Posterior cingulate gyrus (tissue), 11 donors: ENCODE results near the gene EFCAB8.

Source experiments
- DNase-seq, 10 donors: peaks; one replicate each; pipeline versions ENCODE4 v3.0.0 to v3.0.0-alpha.2; 2020 to 2021; ENCODE audit warnings: mixed read lengths in 3 of 10
- intact Hi-C: fragments of 100-400 bp; cut with DNase I; formaldehyde crosslinking; loops from one replicate; pipeline ENCODE4 v1.15.1; 2023

The EFCAB8 gene

DNA sequence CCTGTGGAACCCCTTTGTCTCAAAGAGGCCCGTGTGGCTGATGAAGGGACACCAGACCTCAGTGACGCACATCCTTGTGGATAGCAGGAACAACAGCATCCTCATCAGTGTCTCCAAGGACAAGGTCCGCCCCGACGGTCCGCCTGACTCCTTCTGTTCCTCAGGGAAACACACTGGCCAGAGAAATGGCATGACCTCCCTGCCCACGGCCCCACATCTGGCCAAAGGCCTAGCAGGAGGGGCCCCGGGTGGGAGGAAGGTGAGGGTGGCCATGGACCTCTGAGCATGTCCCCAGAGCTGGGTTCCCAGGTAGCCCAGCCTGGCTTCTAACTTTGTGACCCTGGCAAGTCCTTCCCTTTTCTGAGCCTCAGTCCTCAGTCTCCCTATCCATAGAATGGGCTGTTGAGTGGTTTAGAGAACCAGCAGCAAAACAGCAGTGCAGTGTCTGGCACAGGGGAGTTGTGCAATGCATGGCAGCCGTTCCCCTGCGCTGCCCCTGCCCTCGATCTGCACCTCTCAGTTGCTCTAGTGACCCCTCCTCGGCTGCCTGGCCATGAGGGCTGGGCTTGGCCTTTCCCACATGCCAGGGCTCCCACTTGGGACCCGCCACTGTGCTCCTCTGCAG lies 48.3 kb downstream of the EFCAB8 start:
- intact Hi-C loops: no loop called here
- DNase-seq: peak in 2 of 10 donors; percentile 52 to 81

- intact Hi-C loops: no loop called here
- no peak for DNase-seq
These were observed 49.2 kb downstream of the EFCAB8 start for GRCh38 chr20:32907886-32908285.

- DNase-seq: peak in 1 of 10 donors; percentile 63
- intact Hi-C loops: no loop called here
These were observed 49.9 kb downstream of the EFCAB8 start for GRCh38 chr20:32908334-32909292.

DNA sequence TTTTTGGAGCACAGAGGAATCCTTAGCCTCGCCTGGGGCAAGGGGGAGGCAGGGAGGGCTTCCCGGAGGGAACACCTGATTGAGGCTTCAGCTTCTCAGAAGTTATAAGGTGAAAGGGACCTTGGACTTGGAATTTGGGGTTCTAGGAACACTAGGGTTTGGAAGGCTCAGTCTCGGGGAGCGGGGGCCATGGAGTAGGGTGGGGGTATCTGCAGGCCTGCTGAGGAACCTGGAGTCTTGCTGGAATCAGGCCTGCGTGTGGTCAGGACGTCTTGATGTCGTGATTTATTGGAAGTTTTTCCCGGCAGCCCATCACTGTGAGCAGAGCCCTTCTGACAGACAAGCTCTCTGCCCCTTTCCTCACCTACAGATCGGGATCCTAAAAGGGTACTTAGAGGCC lies 50.7 kb downstream of the EFCAB8 start:
- intact Hi-C loops: no loop called here
- DNase-seq: peak in 1 of 10 donors; percentile 25

DNA sequence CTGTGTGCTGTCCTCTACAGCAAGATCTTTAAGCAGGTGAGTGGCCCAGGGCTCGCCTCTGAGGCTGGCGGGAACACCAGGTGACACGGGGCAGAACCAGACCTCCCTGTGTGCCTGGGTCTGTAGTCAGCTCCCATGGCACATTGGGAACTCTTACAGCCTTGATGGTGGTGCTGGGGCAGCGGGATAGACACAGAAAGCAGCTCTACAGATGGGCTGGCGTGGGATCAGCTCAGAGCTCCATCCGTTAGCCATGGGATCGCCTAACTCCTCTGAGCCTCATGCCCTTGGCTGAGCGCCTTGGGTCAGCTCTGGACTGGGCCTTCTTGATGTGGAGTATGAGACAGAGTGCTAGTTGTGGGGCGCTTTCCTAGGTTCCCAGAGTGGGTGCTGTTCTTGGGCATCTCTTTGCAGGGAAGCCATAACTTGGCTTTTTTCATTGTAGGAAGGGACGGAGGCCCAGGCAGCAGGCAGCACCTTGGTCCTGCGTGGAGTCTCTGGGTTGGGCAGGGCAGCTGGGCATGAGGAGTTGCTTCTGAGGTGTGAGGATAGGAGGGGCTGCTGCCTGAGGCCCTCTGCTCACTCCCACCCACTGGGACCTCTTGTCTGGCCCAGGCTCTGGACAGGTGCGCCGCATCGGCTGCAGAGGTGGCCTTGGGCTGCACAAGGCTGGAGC lies 51.3 kb downstream of the EFCAB8 start:
- intact Hi-C loops: no loop called here
- peak in 1 of 10 donors; percentile 37 for DNase-seq

DNA sequence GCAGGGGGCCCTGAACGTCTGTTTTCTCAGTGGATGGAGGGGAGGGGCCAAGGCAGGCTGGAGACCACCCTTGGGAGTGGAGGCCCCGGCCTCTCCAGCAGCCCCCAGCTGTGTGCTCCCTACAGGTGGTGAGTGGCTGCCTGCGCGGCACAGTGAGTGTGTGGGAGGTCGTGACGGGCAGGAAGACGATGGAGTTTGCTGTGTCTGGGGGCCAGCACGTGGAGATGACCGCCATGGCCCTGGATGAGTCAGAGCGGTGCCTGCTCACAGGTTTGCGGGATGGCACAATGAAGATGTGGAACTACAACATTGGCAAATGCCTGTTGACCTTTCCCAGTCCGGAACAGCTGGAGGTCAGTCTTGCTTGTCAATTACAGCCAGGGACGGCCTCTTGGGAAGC lies 52.6 kb downstream of the EFCAB8 start:
- intact Hi-C loops: no loop called here
- DNase-seq: peak in 1 of 10 donors; percentile 35

DNA sequence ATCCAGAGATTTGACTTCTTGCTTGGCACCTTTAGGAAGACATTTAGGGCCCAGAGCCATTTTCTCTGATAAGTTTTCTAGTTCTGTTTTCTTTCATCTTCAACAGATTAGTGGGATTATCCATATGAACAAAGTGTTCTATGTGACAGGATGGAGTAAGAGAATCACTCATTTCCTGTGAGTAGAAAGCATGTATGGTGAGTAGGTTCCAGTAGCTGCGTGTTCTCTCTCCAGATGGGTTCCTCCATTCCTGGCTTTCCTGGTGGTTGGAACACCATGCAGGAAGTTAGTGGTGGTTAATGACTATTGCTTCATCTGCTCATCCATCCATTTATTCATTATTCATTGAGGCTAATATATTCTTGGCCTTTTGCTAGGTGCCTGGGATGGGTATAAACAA lies 54.0 kb downstream of the EFCAB8 start:
- no peak for DNase-seq

DNA sequence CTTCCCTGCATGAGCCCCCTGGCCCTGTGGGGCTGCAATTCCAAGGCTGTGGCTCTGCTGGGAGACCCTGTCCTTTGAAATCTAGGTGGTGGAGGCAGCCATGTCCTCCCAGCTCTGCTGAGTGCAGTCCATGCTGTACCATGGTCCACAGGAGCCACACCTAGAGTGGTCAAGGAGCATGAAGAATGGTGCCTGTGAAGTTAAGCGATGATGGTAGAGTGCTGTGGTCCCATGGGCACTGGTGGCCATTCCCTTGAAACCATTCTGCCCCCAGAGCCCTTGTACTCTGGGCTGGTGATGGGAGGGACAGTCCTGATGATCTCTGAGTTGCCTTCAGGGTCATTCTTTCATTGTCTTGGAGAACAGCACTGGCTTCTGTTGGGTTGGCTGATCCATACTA lies 55.3 kb downstream of the EFCAB8 start:
- DNase-seq: peak in 1 of 10 donors; percentile 13
- intact Hi-C loops: no loop called here

More for the DNA sequence above, 54.0 kb downstream of the EFCAB8 start:
- intact Hi-C loops: no loop called here

- intact Hi-C loops: no loop called here
- DNase-seq: no peak
These were observed 58.6 kb downstream of the EFCAB8 start for GRCh38 chr20:32917191-32917950.

GRCh38 chr20:32918296-32918695 lies 59.6 kb downstream of the EFCAB8 start:
- DNase-seq: no peak
- intact Hi-C loops: no loop called here

GRCh38 chr20:32918751-32919150 lies 60.0 kb downstream of the EFCAB8 start:
- intact Hi-C loops: no loop called here
- no peak for DNase-seq

- no peak for DNase-seq
- intact Hi-C loops: no loop called here
These were observed 61.3 kb downstream of the EFCAB8 start for GRCh38 chr20:32920066-32920465.

DNA sequence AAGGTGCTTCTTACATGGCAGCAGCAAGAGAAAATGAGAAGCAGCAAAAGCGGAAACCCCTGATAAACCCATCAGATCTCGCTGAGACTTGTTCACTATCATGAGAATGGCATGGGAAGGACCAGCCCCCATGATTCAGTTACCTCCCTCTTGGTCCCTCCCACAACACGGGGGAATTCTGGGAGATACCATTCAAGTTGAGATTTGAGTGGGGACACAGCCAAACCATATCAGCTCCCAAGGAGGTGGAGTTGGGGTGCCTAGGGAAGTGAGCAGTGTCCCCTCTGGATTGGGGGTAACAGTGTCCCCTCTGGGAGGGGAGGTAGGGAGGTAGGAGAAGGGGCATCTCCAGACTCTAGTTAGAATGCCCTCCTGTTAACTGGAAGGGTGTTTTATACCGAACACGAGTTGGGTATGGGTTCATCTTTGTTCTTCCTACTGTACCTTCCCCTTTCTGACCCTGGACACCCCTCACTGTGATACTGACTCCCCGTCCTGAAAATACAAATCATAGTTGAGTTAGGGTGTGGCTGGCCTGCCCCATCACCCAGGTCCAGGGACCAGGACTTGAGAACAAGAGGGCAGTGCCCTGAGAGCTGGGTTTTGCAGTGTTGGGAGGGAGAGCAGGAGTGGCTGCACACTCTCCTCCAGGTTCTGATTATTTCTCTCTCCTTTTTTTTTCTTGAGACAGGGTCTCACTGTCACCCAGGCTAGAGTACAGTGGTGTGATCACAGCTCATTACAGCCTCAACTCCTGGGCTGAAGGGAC lies 62.0 kb downstream of the EFCAB8 start:
- intact Hi-C loops: no loop called here
- no peak for DNase-seq

DNA sequence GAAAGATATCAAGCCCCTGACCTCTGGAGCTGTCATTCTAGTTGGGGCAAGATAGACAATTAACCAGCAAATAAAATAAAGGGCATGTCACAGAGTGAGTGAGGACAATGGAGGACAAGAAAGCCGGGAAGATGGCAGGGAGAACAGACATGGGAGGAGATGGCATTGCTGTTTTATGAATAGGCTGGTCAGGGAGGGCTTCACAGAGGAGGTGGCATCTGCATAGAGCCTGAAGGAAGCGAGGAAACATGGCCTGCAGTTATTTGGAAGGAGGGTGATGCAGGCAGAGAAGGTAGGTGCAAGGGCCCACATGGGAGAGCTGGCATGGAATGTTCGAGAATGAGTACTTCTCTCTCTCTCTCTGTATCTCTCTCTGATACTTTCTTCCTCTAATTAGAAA lies 63.7 kb downstream of the EFCAB8 start:
- DNase-seq: no peak
- intact Hi-C loops: no loop called here

DNA sequence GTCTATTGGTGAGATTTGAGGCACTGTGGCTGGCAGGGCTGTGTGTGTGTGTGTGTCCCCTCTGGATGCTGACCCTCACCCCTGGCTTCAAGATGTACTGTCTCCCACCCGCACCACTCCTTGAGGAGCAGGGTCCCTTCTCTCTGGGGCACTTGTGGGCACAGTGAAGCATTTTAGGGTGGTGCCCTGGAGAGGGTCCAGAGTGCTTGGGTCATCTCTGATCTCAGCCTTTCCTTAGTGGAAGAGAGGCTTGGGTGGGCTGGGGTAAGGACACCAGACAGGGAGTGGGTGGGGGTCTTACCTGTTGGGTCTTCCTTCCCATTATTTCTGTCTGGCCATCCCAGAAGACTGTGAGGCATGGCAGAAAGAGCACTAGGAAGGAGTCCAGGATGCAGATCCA lies 66.1 kb downstream of the EFCAB8 start:
- no peak for DNase-seq

DNA sequence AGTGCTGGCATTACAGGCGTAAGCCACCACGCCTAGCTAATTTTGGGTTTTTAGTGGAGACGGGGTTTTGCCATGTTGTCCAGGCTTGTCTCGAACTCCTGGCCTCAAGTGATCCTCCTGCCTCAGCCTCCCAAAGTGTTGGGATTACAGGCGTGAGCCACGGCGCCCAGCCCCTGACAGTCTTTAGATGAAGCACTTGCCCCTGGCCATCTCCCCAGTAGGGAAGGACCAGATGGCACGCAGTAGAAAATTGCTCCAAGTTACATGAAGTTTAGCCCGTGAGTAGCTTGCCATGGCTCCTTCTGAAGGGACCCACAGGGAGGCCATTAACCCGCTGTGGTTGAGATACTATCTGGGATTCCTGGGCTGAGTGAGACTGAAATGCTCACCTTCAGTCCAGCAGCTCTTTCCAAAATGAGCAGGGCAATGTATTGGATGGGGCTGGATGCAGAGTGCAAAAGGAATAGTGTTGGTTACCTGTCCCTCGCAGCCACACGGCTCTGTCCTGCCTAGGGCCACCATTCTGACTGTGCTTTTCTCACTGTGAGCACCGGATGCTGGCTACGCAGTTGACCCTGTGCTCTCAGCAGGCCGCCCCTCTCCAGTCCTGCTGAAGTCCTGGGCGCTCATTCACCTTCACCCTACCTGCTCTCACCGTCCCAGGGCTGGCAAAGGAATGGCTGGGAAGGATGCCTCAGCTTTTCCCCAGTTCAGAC lies 66.9 kb downstream of the EFCAB8 start:
- intact Hi-C loops: no loop called here
- DNase-seq: no peak

More for the DNA sequence above, 66.1 kb downstream of the EFCAB8 start:
- intact Hi-C loops: no loop called here

DNA sequence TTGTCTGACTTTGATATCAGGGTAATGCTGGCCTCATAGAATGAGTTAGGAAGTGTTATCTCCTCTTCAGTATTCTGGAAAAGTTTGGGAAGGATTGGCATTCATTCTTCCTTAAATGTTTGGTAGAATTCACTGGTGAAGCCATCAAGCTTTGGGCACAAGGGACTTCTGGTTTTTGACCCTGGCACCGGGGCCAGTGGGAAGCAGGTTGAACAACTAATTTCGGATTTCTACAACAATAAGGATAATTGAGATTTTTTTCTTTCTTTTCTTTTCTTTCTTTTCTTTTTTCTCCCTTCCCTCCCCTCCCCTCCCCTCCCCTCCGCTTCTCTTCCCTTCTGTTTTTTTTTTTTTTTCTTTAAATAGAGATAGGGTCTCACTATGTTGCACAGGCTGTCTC lies 70.4 kb downstream of the EFCAB8 start:
- DNase-seq: no peak
- intact Hi-C loops: no loop called here

- intact Hi-C loops: no loop called here
- DNase-seq: no peak
These were observed 71.5 kb downstream of the EFCAB8 start for GRCh38 chr20:32930181-32930580.

DNA sequence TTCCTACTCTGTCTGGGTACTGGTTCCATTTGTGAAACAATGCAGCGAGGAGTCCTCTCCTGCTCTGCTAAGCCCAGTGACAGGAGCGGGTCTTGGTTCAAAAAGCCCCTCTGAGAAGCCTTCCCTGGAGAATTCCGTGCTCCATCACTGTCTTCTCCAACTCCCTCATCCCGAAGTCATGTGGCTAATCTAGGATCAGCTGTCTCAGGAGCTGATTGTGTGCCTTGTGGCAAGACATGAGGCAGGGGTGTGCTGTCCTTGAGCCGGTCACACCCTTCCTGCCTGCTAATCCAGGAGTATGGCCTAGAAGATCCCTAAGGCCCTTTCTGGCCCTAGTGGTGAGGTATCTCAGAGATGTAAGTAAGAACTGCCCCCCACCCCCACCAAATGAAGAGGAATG lies 72.0 kb downstream of the EFCAB8 start:
- intact Hi-C loops: no loop called here
- DNase-seq: no peak
